Vagina (tissue), 2 donors: ENCODE measurements around the gene RBM5.

Experiments
- POLR2A ChIP-seq, 2 donors: fragments of 450-650 bp; IDR thresholded peaks; one replicate each; pipeline ENCODE4 v1.6.1; 2017; ENCODE audit warnings: antibody characterized with exemption in 2 of 2, mild to moderate bottlenecking in 2 of 2, moderate library complexity in 2 of 2
- POLR2AphosphoS5 ChIP-seq, 2 donors: sonication (generic); formaldehyde crosslinking; IDR thresholded peaks; one replicate each; pipeline ENCODE4 v1.9.0; 2017; ENCODE audit warnings: antibody characterized with exemption in 2 of 2, mild to moderate bottlenecking in 2 of 2, low read depth in 1 of 2; ENCODE audit not compliant: insufficient read depth in 1 of 2
- TF ChIP-seq, protein P1 (sequence below), 3 experiments: fragments of 450-650 bp in 2 of 3; fragments of 200-600 bp in 1 of 3; sonication (generic) in 1 of 3; IDR thresholded peaks; one replicate each; pipeline ENCODE4 v1.5.1; 2017 to 2019; ENCODE audit warnings: antibody characterized with exemption in 3 of 3, mild to moderate bottlenecking in 2 of 3, moderate library complexity in 2 of 3

GRCh38 chr3:50135964-50136363 lies 47.2 kb downstream of the RBM5 start:
- TF ChIP-seq, protein P1, sequence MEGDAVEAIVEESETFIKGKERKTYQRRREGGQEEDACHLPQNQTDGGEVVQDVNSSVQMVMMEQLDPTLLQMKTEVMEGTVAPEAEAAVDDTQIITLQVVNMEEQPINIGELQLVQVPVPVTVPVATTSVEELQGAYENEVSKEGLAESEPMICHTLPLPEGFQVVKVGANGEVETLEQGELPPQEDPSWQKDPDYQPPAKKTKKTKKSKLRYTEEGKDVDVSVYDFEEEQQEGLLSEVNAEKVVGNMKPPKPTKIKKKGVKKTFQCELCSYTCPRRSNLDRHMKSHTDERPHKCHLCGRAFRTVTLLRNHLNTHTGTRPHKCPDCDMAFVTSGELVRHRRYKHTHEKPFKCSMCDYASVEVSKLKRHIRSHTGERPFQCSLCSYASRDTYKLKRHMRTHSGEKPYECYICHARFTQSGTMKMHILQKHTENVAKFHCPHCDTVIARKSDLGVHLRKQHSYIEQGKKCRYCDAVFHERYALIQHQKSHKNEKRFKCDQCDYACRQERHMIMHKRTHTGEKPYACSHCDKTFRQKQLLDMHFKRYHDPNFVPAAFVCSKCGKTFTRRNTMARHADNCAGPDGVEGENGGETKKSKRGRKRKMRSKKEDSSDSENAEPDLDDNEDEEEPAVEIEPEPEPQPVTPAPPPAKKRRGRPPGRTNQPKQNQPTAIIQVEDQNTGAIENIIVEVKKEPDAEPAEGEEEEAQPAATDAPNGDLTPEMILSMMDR (IDR thresholded peaks at IDR 0.05) = no peak
- TF ChIP-seq POLR2AphosphoS5 (IDR thresholded peaks at IDR 0.05; ENCODE audit: insufficient read depth in 1 of 2, low read depth in 1 of 2) (no peak), POLR2A (IDR thresholded peaks at IDR 0.05) (no peak)
